ENCODE data around the gene YWHAE. TPM values are rescaled to one million over a fixed set of nuclear protein-coding genes. Genes with fewer than 3 reads are reported as not detected.
A peak's percentile ranks its signal among the peaks of the same experiment; 100 is the strongest.

Gene YWHAE
- total and polyA plus RNA-seq, 2 of the 4 experiments (the other 2 are of a cell fraction), result 358 to 774 TPM

GRCh38 chr17:1422885-1423284, 22.9 kb upstream of the YWHAE start (continued):
- TF ChIP-seq MAZ (IDR thresholded peaks at IDR 0.05; ENCODE audit: borderline replicate concordance, low read depth, low read length) (0 out of 2 replicates have a peak, but pooled peaks have one; percentile 24), NFE2L2 (IDR thresholded peaks at IDR 0.05; ENCODE audit: low read depth, low read length) (0 out of 2 replicates have a peak, but pooled peaks have one; percentile 31), CHD1 (IDR thresholded peaks at IDR 0.05; ENCODE audit: low read depth, low read length) (no peak), CEBPB (IDR thresholded peaks at IDR 0.05; ENCODE audit: low read depth, low read length) (peak; percentile 90)

- Histone ChIP-seq H2AFZ (replicated peaks; ENCODE audit: low read length, poor library complexity) (no peak overlapping the region), H3K36me3 (ENCODE audit: control insufficient read depth, insufficient read depth, low read length) (peaks cover 24% of the 10 kb centered on the region), H3K27me3 (ENCODE audit: control insufficient read depth, insufficient read depth, low read length) (no peaks in the 10 kb centered on the region), H3K9ac (ENCODE audit: low read depth, low read length) (no peak overlapping the region), H4K8ac (ENCODE audit: low read depth in 2 of 2, low read length in 2 of 2) (no peak overlapping the region), H4K91ac (ENCODE audit: insufficient read depth, low read depth, low read length) (no peak overlapping the region), H3K4me3 (ENCODE audit: insufficient read depth, low read depth, low read length) (no peak overlapping the region), H3K4me1 (ENCODE audit: control insufficient read depth, insufficient read depth, low read length) (peaks cover 15% of the 10 kb centered on the region), H3K56ac (ENCODE audit: extremely low read depth, insufficient read depth, low read length) (no peak overlapping the region), H3K23ac (ENCODE audit: low read depth, low read length) (no peak overlapping the region), H4K5ac (ENCODE audit: low read depth, low read length) (no peak overlapping the region), H3K14ac (replicated peaks; ENCODE audit: low read depth, low read length) (peak overlapping the region; percentile 22), H2BK15ac (ENCODE audit: low read depth, low read length) (no peak overlapping the region), H3K4ac (ENCODE audit: low read depth, low read length) (0 out of 2 replicates have a peak overlapping the region, but pooled peaks have one; percentile 18), H3K27ac (ENCODE audit: insufficient read depth, low read length) (no peak overlapping the region), H2BK120ac (ENCODE audit: low read depth, low read length) (no peak overlapping the region), H3K9me3 (ENCODE audit: control insufficient read depth, insufficient read depth, low read length) (no peaks in the 10 kb centered on the region), H4K20me1 (ENCODE audit: insufficient read depth, low read length) (peaks cover 50% of the 10 kb centered on the region), H2AK5ac (ENCODE audit: low read depth, low read length) (0 out of 2 replicates have a peak overlapping the region, but pooled peaks have one; percentile 75), H2AK9ac (replicated peaks; ENCODE audit: low read depth, low read length, poor library complexity) (no peak overlapping the region), H2BK20ac (ENCODE audit: low read depth, low read length) (no peak overlapping the region), H3K9me1 (ENCODE audit: insufficient read depth, low read length) (peaks cover 24% of the 10 kb centered on the region), H3K79me1 (ENCODE audit: low read depth in 1 of 2, low read length in 2 of 2) (peaks cover 14 to 75% of the 10 kb centered on the region in 2 experiments), H2BK5ac (ENCODE audit: low read depth, low read length, poor library complexity, severe bottlenecking) (no peak overlapping the region), H3K4me2 (ENCODE audit: low read depth, low read length) (no peak overlapping the region), H3K18ac (ENCODE audit: low read depth, low read length) (no peak overlapping the region)
- WGBS, 2 experiments (ENCODE audit: extremely low coverage in 2 of 2, insufficient read length in 1 of 2), result 100% methylated on average over 2 of the region's 11 CpGs; no CpG with 5 or more reads in 1 of the 2 experiments
- ChIA-PET POLR2A (ENCODE audit: unreplicated experiment) (no interaction called here), CTCF (no interaction called here)
- dilution Hi-C loops (cut with HindIII; ENCODE audit: low sequenced_read_pairs, unreplicated experiment) (no loop called here), intact Hi-C loops (cut with micrococcal nuclease) (no loop called here), in situ Hi-C loops (cut with MboI; ENCODE audit: low sequenced_read_pairs) (no loop called here)
- ATAC-seq (ENCODE audit: low read depth) (no peak), DNase-seq (no peak)
- BruUV-seq (replicated peaks), result TSS peak; percentile 69
- TF ChIP-seq RAD21 (IDR thresholded peaks at IDR 0.05; ENCODE audit: low read length), result no peak
- TF ChIP-seq SMC3 (IDR thresholded peaks at IDR 0.05; ENCODE audit: low read depth, low read length), result no peak
- TF ChIP-seq, protein P1, sequence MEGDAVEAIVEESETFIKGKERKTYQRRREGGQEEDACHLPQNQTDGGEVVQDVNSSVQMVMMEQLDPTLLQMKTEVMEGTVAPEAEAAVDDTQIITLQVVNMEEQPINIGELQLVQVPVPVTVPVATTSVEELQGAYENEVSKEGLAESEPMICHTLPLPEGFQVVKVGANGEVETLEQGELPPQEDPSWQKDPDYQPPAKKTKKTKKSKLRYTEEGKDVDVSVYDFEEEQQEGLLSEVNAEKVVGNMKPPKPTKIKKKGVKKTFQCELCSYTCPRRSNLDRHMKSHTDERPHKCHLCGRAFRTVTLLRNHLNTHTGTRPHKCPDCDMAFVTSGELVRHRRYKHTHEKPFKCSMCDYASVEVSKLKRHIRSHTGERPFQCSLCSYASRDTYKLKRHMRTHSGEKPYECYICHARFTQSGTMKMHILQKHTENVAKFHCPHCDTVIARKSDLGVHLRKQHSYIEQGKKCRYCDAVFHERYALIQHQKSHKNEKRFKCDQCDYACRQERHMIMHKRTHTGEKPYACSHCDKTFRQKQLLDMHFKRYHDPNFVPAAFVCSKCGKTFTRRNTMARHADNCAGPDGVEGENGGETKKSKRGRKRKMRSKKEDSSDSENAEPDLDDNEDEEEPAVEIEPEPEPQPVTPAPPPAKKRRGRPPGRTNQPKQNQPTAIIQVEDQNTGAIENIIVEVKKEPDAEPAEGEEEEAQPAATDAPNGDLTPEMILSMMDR (conservative IDR thresholded peaks at IDR 0.05; ENCODE audit: low read depth, low read length), result no peak
- TF ChIP-seq CHD1 (IDR thresholded peaks at IDR 0.05; ENCODE audit: low read depth, low read length), result no peak
- TF ChIP-seq RFX5 (IDR thresholded peaks at IDR 0.05; ENCODE audit: low read depth, low read length), result no peak
- TF ChIP-seq MXI1 (IDR thresholded peaks at IDR 0.05; ENCODE audit: borderline replicate concordance, low read depth, low read length), result no peak
- TF ChIP-seq MAZ (IDR thresholded peaks at IDR 0.05; ENCODE audit: borderline replicate concordance, low read depth, low read length), result no peak
- TF ChIP-seq MAFK (IDR thresholded peaks at IDR 0.05; ENCODE audit: low read depth, low read length), result no peak
- TF ChIP-seq RCOR1 (IDR thresholded peaks at IDR 0.05; ENCODE audit: insufficient replicate concordance, low read length), result no peak
- TF ChIP-seq FOS (IDR thresholded peaks at IDR 0.05; ENCODE audit: low read depth, low read length), result no peak
- no peak for TF ChIP-seq POLR2A (IDR thresholded peaks at IDR 0.05; ENCODE audit: low read depth, low read length)
- TF ChIP-seq BHLHE40 (IDR thresholded peaks at IDR 0.05; ENCODE audit: low read depth, low read length), result no peak
- no peak for TF ChIP-seq CEBPB (IDR thresholded peaks at IDR 0.05; ENCODE audit: low read depth, low read length)
- TF ChIP-seq, protein P2, sequence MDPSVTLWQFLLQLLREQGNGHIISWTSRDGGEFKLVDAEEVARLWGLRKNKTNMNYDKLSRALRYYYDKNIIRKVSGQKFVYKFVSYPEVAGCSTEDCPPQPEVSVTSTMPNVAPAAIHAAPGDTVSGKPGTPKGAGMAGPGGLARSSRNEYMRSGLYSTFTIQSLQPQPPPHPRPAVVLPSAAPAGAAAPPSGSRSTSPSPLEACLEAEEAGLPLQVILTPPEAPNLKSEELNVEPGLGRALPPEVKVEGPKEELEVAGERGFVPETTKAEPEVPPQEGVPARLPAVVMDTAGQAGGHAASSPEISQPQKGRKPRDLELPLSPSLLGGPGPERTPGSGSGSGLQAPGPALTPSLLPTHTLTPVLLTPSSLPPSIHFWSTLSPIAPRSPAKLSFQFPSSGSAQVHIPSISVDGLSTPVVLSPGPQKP (IDR thresholded peaks at IDR 0.05; ENCODE audit: borderline replicate concordance, low read depth, low read length), result no peak
Observed at GRCh38 chr17:1421470-1421869, 21.4 kb upstream of the YWHAE start.
